ENCODE results near the gene HSD17B10.
"Not testable (repeated sequence)": the region's sequence is repeated elsewhere in the genome, so short reads cannot be mapped to it uniquely, and the experiment has no call there.

DNA sequence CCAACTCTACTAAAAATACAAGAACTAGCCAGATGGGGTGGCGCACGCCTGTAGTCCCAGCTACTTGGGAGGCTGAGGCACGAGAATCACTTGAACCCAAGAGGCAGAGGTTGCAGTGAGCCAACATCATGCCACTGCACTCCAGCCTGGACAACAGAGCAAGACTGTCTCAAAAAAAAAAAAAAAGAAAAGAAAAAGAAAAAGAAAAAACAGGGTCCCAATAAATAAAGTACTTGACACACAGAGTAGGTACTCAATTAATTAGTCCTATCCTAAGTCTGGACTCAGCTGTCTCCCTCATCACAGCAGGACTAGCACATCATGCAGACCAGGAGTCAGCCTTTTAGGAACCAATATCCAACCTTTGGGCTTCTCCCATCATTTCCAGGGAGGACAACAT is 13.8 kb downstream of the HSD17B10 start:
- TF ChIP-seq, protein P1, sequence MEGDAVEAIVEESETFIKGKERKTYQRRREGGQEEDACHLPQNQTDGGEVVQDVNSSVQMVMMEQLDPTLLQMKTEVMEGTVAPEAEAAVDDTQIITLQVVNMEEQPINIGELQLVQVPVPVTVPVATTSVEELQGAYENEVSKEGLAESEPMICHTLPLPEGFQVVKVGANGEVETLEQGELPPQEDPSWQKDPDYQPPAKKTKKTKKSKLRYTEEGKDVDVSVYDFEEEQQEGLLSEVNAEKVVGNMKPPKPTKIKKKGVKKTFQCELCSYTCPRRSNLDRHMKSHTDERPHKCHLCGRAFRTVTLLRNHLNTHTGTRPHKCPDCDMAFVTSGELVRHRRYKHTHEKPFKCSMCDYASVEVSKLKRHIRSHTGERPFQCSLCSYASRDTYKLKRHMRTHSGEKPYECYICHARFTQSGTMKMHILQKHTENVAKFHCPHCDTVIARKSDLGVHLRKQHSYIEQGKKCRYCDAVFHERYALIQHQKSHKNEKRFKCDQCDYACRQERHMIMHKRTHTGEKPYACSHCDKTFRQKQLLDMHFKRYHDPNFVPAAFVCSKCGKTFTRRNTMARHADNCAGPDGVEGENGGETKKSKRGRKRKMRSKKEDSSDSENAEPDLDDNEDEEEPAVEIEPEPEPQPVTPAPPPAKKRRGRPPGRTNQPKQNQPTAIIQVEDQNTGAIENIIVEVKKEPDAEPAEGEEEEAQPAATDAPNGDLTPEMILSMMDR (conservative IDR thresholded peaks at IDR 0.05 in 1 of 2, IDR thresholded peaks at IDR 0.05 in 1 of 2; ENCODE audit: extremely low read depth in 1 of 2, insufficient read depth in 1 of 2, low read depth in 1 of 2, low read length in 2 of 2) = not testable (repeated sequence)
- not testable (repeated sequence) for TF ChIP-seq EZH2 (IDR thresholded peaks at IDR 0.05; ENCODE audit: borderline replicate concordance, low read length)

Measured in mammary epithelial cell (primary cell).